Ovary (tissue), 9 donors: ENCODE data around the gene ATP2C1. TPM values are rescaled to one million over a fixed set of nuclear protein-coding genes. Genes with fewer than 3 reads are reported as not detected.

Source experiments
- DNase-seq, 5 donors: peaks; one replicate each; pipeline ENCODE4 v3.0.0-alpha.2; 2019 to 2020
- H3K27ac ChIP-seq, 2 donors: fragments of 200-600 bp; one replicate each; pipeline versions ENCODE4 v1.5.1 to v1.8.0; 2019 to 2022
- H3K27me3 ChIP-seq: fragments of 200-600 bp; one replicate; pipeline ENCODE4 v1.8.0; 2022
- H3K36me3 ChIP-seq: fragments of 200-600 bp; sonication (generic); one replicate; pipeline ENCODE4 v1.5.1; 2019
- H3K4me1 ChIP-seq: one replicate; pipeline ENCODE4 v1.8.1; 2013; ENCODE audit warnings: mild to moderate bottlenecking, moderate library complexity; ENCODE audit not compliant: insufficient read depth
- H3K4me3 ChIP-seq: fragments of 200-600 bp; sonication (generic); one replicate; pipeline ENCODE4 v1.5.1; 2017
- H3K9me3 ChIP-seq, 2 donors: fragments of 200-600 bp in 1 of 2; sonication (generic) in 1 of 2; one replicate each; pipeline versions ENCODE4 v1.5.1 to v1.8.1; 2013 to 2019; ENCODE audit warnings: mild to moderate bottlenecking in 1 of 2, moderate library complexity in 1 of 2
- CTCF ChIP-seq, 3 donors: fragments of 450-650 bp in 2 of 3; fragments of 200-600 bp in 1 of 3; IDR thresholded peaks; one replicate each; pipeline versions ENCODE4 v1.5.1 to v1.8.0; 2016 to 2022; ENCODE audit warnings: antibody characterized with exemption in 3 of 3, mild to moderate bottlenecking in 1 of 3
- EP300 ChIP-seq: sonication (generic); formaldehyde crosslinking; IDR thresholded peaks from one replicate; pipeline ENCODE4 v1.6.1; 2017; ENCODE audit warnings: antibody characterized with exemption
- POLR2A ChIP-seq: fragments of 450-650 bp; IDR thresholded peaks from one replicate; pipeline ENCODE4 v1.6.1; 2017; ENCODE audit warnings: antibody characterized with exemption, mild to moderate bottlenecking, moderate library complexity
- WGBS, 3 donors: extraction: QIAGEN DNeasy Blood & Tissue Kit in 1 of 3; methylation state at CpG; one replicate each; pipeline versions ENCODE4 v1.1.5 to v1.1.7; 2013 to 2017; 5-methylcytosine and 5-hydroxymethylcytosine counted together
- intact Hi-C, 4 donors: fragments of 100-400 bp; cut with DNase I; formaldehyde crosslinking; loops; one replicate each; pipeline versions ENCODE4 v1.11.0 to v1.15.1; 2022 to 2023
- polyA plus RNA-seq, 2 donors: library from polyadenylated mRNA; stranded (reverse); fragments of 200-250 nt in 1 of 2; fragments of 350-450 nt in 1 of 2; fragmentation: Illumina TruSeq in 1 of 2; extraction: RNeasy Lipid Tissue Mini Kit (QIAGEN cat#74804) in 1 of 2; gene quantifications; one replicate each; pipeline ENCODE4 v1.2.3, GENCODE V29; 2013 to 2014
- total RNA-seq, 7 donors: library from RNA; depleted of rRNA in 2 of 7; stranded (reverse); fragments of >200 nt in 2 of 7; fragmentation: NEBNext Ultra II Directional in 3 of 7; extraction: Animal tissue kit (Norgen Biotek cat#: 25700) in 3 of 7; gene quantifications; one replicate each; pipeline versions ENCODE4 v1.1.0 to v1.2.4, GENCODE V29; 2016 to 2023
- donor health status: DM: no; HTN: no; CAD: no; lungs with moderate emphysema.
- donor health status: DM: no; HTN: no; CAD: no.
- donor health status: Bipolar disorder and iron deficiency.
- donor health status: DM: yes; HTN: yes; CAD: no.
- donor health status: DM: no; HTN: no; CAD: no.
- donor health status: DM: yes; HTN: yes; CAD: no.

Gene ATP2C1
- total and polyA plus RNA-seq, 9 donors: 27.3 to 88.4 (median 53.0) TPM

GRCh38 chr3:131009698-131010097 is 115.8 kb downstream of the ATP2C1 start:
- Histone ChIP-seq H3K27ac (no peak overlapping the region), H3K27me3 (no peaks in the 10 kb centered on the region), H3K36me3 (no peaks in the 10 kb centered on the region), H3K4me1 (no peaks in the 10 kb centered on the region), H3K9me3 (no peaks in the 10 kb centered on the region), H3K4me3 (no peak overlapping the region)
- intact Hi-C loops: no loop called here
- no peak for DNase-seq
- no peak for TF ChIP-seq CTCF (IDR thresholded peaks at IDR 0.05)
- no peak for TF ChIP-seq POLR2A
- no peak for TF ChIP-seq EP300
- WGBS, 3 donors: 95 to 100% (median 97%) methylated on average over 1 of the region's 1 CpG

DNA sequence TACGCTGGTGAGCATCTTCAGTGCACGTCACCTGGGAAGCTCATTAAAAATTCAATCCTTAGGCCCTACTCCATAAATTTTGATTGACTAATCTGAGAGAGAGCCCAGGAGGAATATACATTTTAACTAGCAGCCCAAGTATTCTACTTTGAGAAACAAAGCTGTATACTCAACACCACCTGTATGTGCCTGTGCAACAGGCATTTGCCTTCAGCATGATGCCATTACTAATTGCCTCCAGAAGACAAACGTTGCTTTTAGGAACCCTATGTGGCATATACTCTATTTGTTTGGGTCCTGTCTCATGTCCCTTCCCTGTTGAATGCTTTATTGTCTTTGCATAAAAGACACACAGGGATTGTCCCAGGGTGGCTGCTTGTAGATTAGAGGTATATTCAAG is 125.1 kb downstream of the ATP2C1 start:
- Histone ChIP-seq H3K4me3 (no peak overlapping the region), H3K9me3 (no peaks in the 10 kb centered on the region), H3K4me1 (peaks cover 5% of the 10 kb centered on the region), H3K36me3 (no peaks in the 10 kb centered on the region), H3K27me3 (no peaks in the 10 kb centered on the region), H3K27ac (no peak overlapping the region)
- WGBS, 3 donors: 89% methylated on average over 3 of the region's 3 CpGs
- TF ChIP-seq CTCF (IDR thresholded peaks at IDR 0.05): no peak
- TF ChIP-seq POLR2A: no peak
- TF ChIP-seq EP300: no peak
- no peak for DNase-seq
- intact Hi-C loops: no loop called here

- TF ChIP-seq EP300 (no peak), CTCF (IDR thresholded peaks at IDR 0.05) (no peak), POLR2A (no peak)
- Histone ChIP-seq H3K27ac (no peak overlapping the region), H3K4me1 (peaks cover 5% of the 10 kb centered on the region), H3K27me3 (no peaks in the 10 kb centered on the region), H3K36me3 (no peaks in the 10 kb centered on the region), H3K9me3 (no peaks in the 10 kb centered on the region), H3K4me3 (no peak overlapping the region)
- 82 to 90% (median 86%) methylated on average over 5 of the region's 5 CpGs for WGBS, 3 donors
- DNase-seq: no peak
- intact Hi-C loops: no loop called here
Measured at GRCh38 chr3:131020122-131020693, 126.3 kb downstream of the ATP2C1 start.

- Histone ChIP-seq H3K36me3 (no peaks in the 10 kb centered on the region), H3K9me3 (no peaks in the 10 kb centered on the region), H3K27ac (no peak overlapping the region), H3K4me1 (peaks cover 6% of the 10 kb centered on the region), H3K4me3 (peak overlapping the region; percentile 78), H3K27me3 (no peaks in the 10 kb centered on the region)
- WGBS, 3 donors: 83 to 98% (median 88%) methylated on average over 1 of the region's 1 CpG
- TF ChIP-seq EP300 (no peak), CTCF (IDR thresholded peaks at IDR 0.05) (no peak), POLR2A (no peak)
- intact Hi-C loops: no loop called here
- DNase-seq: no peak
Measured at GRCh38 chr3:131025539-131025938, 131.7 kb downstream of the ATP2C1 start.
